Kidney (tissue), 11 donors: ENCODE measurements around the gene MALL. TPM values are rescaled to one million over a fixed set of nuclear protein-coding genes. Genes with fewer than 3 reads are reported as not detected.
A peak's percentile ranks its signal among the peaks of the same experiment; 100 is the strongest.
"Not testable (repeated sequence)": the region's sequence is repeated elsewhere in the genome, so short reads cannot be mapped to it uniquely, and the experiment has no call there.

Source experiments
- DNase-seq, 5 donors: peaks; one replicate each; pipeline ENCODE4 v3.0.0-alpha.2; 2013 to 2020
- FAIRE-seq: peaks from 2 replicates; lab custom pipeline; 2012; peaks lifted over from hg19 to GRCh38; lab: Jason Lieb, UNC
- H3K27ac ChIP-seq, 2 donors: one replicate each; pipeline ENCODE4 v1.7.0; 2013; ENCODE audit warnings: low read depth in 2 of 2, low read length in 2 of 2, inconsistent platforms in 1 of 2
- H3K27me3 ChIP-seq: one replicate; pipeline ENCODE4 v1.7.1; 2013; ENCODE audit warnings: low read length, inconsistent platforms; ENCODE audit not compliant: control insufficient read depth, insufficient read depth
- H3K36me3 ChIP-seq, 3 donors: one replicate each; pipeline versions ENCODE4 v1.7.0 to v1.7.1; 2013; ENCODE audit warnings: low read length in 3 of 3, control low read depth in 1 of 3, inconsistent platforms in 1 of 3; ENCODE audit not compliant: insufficient read depth in 3 of 3, control insufficient read depth in 2 of 3
- H3K4me1 ChIP-seq, 3 donors: one replicate each; pipeline versions ENCODE4 v1.7.0 to v1.7.1; 2013; ENCODE audit warnings: low read length in 3 of 3, inconsistent platforms in 1 of 3, low read depth in 1 of 3; ENCODE audit not compliant: control insufficient read depth in 2 of 3, insufficient read depth in 2 of 3
- H3K4me3 ChIP-seq, 3 donors: one replicate each; pipeline versions ENCODE4 v1.7.0 to v1.8.1; 2013; ENCODE audit warnings: low read length in 3 of 3, control low read depth in 1 of 3, inconsistent platforms in 1 of 3
- H3K9ac ChIP-seq, 3 donors: one replicate each; pipeline versions ENCODE4 v1.7.0 to v1.7.1; 2013; ENCODE audit warnings: low read length in 3 of 3, control low read depth in 1 of 3, inconsistent platforms in 1 of 3
- H3K9me3 ChIP-seq, 3 donors: one replicate each; pipeline versions ENCODE4 v1.7.0 to v1.7.1; 2013; ENCODE audit warnings: low read length in 3 of 3, control low read depth in 1 of 3, inconsistent platforms in 1 of 3; ENCODE audit not compliant: control insufficient read depth in 2 of 3, insufficient read depth in 1 of 3
- intact Hi-C: fragments of 100-400 bp; cut with DNase I; formaldehyde crosslinking; loops from one replicate; pipeline ENCODE4 v1.11.1; 2022
- polyA plus RNA-seq: library from polyadenylated mRNA; stranded (reverse); fragments of 350-450 nt; fragmentation: Illumina TruSeq; extraction: RNeasy Lipid Tissue Mini Kit (QIAGEN cat#74804); gene quantifications from one replicate; pipeline ENCODE4 v1.2.3, GENCODE V29; 2014; ENCODE audit warnings: low read depth, low replicate concordance; ENCODE audit not compliant: insufficient read depth
- total RNA-seq: library from RNA; stranded (reverse); fragmentation: NEBNext Ultra II Directional; extraction: Animal tissue kit (Norgen Biotek cat#: 25700); gene quantifications from one replicate; pipeline ENCODE4 v1.2.1, GENCODE V29; 2021
- donor health status: control.
- donor health status: control.
- donor health status: DM: yes; HTN: yes; CAD: no.
- donor health status: Normal renal cell carcinoma (clear cell type).

MALL gene
- total and polyA plus RNA-seq, 2 donors from 2014 or later: 9.7 to 26.2 TPM

GRCh38 chr2:110083162-110083561 is 32.5 kb downstream of the MALL start:
- H3K27ac ChIP-seq, H3K4me1 ChIP-seq, H3K9ac ChIP-seq, FAIRE-seq, DNase-seq, H3K4me3 ChIP-seq, H3K36me3 ChIP-seq, H3K9me3 ChIP-seq, H3K27me3 ChIP-seq, intact Hi-C loops: not testable (repeated sequence)

GRCh38 chr2:110078104-110078503 is 37.5 kb downstream of the MALL start:
- H3K4me3 ChIP-seq, H3K36me3 ChIP-seq, H3K27ac ChIP-seq, H3K27me3 ChIP-seq, intact Hi-C loops, FAIRE-seq, DNase-seq, H3K9me3 ChIP-seq, H3K4me1 ChIP-seq, H3K9ac ChIP-seq: not testable (repeated sequence)

GRCh38 chr2:110075896-110076295 is 39.7 kb downstream of the MALL start:
- H3K4me1 ChIP-seq, FAIRE-seq, DNase-seq, H3K27me3 ChIP-seq, H3K27ac ChIP-seq, H3K36me3 ChIP-seq, H3K9ac ChIP-seq, H3K4me3 ChIP-seq, intact Hi-C loops, H3K9me3 ChIP-seq: not testable (repeated sequence)

GRCh38 chr2:110069869-110070268 is 45.8 kb downstream of the MALL start:
- H3K27me3 ChIP-seq, H3K36me3 ChIP-seq, H3K4me3 ChIP-seq, intact Hi-C loops, FAIRE-seq, H3K4me1 ChIP-seq, H3K9ac ChIP-seq, H3K27ac ChIP-seq, H3K9me3 ChIP-seq: not testable (repeated sequence)
- peak in 3 of 5 donors; percentile 7 to 19 (median 11) for DNase-seq

GRCh38 chr2:110068153-110068552 is 47.5 kb downstream of the MALL start:
- H3K9ac ChIP-seq, intact Hi-C loops, H3K4me1 ChIP-seq, H3K27ac ChIP-seq, H3K27me3 ChIP-seq, H3K36me3 ChIP-seq, H3K4me3 ChIP-seq, H3K9me3 ChIP-seq, FAIRE-seq: not testable (repeated sequence)
- peak in 2 of 5 donors; percentile 0 to 32 for DNase-seq

- H3K27ac ChIP-seq, H3K9ac ChIP-seq, H3K4me3 ChIP-seq, H3K9me3 ChIP-seq, FAIRE-seq, H3K36me3 ChIP-seq, intact Hi-C loops, H3K27me3 ChIP-seq, DNase-seq, H3K4me1 ChIP-seq: not testable (repeated sequence)
Observed at GRCh38 chr2:110062332-110062731, 53.3 kb downstream of the MALL start.

- H3K27me3 ChIP-seq: not testable (repeated sequence)
Observed at GRCh38 chr2:110060550-110060949, 55.1 kb downstream of the MALL start.

GRCh38 chr2:110059694-110060358 is 55.8 kb downstream of the MALL start:
- DNase-seq, H3K36me3 ChIP-seq, H3K9ac ChIP-seq, H3K9me3 ChIP-seq, H3K4me3 ChIP-seq, H3K27ac ChIP-seq, H3K27me3 ChIP-seq, H3K4me1 ChIP-seq, intact Hi-C loops, FAIRE-seq: not testable (repeated sequence)

More at GRCh38 chr2:110060550-110060949, 55.1 kb downstream of the MALL start:
- H3K9ac ChIP-seq, H3K27ac ChIP-seq, H3K9me3 ChIP-seq, H3K4me1 ChIP-seq, intact Hi-C loops, H3K4me3 ChIP-seq, DNase-seq, FAIRE-seq, H3K36me3 ChIP-seq: not testable (repeated sequence)
